NCI-H748 (cell line): ENCODE results near the gene FTCD.
"Not testable (repeated sequence)": the region's sequence is repeated elsewhere in the genome, so short reads cannot be mapped to it uniquely, and the experiment has no call there.

Experiments
- DNase-seq: peaks from one replicate; lab custom pipeline; 2025; ENCODE audit not compliant: unreplicated experiment; lab: John Stamatoyannopoulos, UW

The FTCD gene

GRCh38 chr21:46140352-46141003 lies 14.9 kb downstream of the FTCD start:
- DNase-seq, result not testable (repeated sequence)

GRCh38 chr21:46139686-46140085 lies 15.7 kb downstream of the FTCD start:
- no peak for DNase-seq

GRCh38 chr21:46138383-46138970 lies 16.9 kb downstream of the FTCD start:
- no peak for DNase-seq

GRCh38 chr21:46137908-46138307 lies 17.5 kb downstream of the FTCD start:
- no peak for DNase-seq

- no peak for DNase-seq
Observed at GRCh38 chr21:46136739-46137349, 18.5 kb downstream of the FTCD start.

GRCh38 chr21:46135782-46136395 lies 19.5 kb downstream of the FTCD start:
- no peak for DNase-seq

GRCh38 chr21:46131838-46132651 lies 23.3 kb downstream of the FTCD start:
- no peak for DNase-seq

- DNase-seq, result no peak
Observed at GRCh38 chr21:46131588-46131837, 23.9 kb downstream of the FTCD start.

GRCh38 chr21:46130831-46131587 lies 24.4 kb downstream of the FTCD start:
- DNase-seq, result no peak

GRCh38 chr21:46129846-46130651 lies 25.3 kb downstream of the FTCD start:
- DNase-seq, result no peak

GRCh38 chr21:46128933-46129571 lies 26.3 kb downstream of the FTCD start:
- no peak for DNase-seq

GRCh38 chr21:46128106-46128932 lies 27.1 kb downstream of the FTCD start:
- no peak for DNase-seq

GRCh38 chr21:46127239-46128105 lies 27.9 kb downstream of the FTCD start:
- no peak for DNase-seq

- no peak for DNase-seq
Observed at GRCh38 chr21:46126309-46127238, 28.8 kb downstream of the FTCD start.

- no peak for DNase-seq
Observed at GRCh38 chr21:46125846-46126301, 29.5 kb downstream of the FTCD start.
